Peyer's patch (tissue), 4 donors: ENCODE results near the gene CCDC88C. TPM values are rescaled to one million over a fixed set of nuclear protein-coding genes. Genes with fewer than 3 reads are reported as not detected.
A peak's percentile ranks its signal among the peaks of the same experiment; 100 is the strongest.

Source experiments
- DNase-seq, 3 donors: peaks; one replicate each; pipeline ENCODE4 v3.0.0-alpha.2; 2017 to 2019
- H3K27ac ChIP-seq, 4 donors: fragments of 200-600 bp; sonication (generic); one replicate each; pipeline ENCODE4 v1.5.1; 2016 to 2019
- H3K27me3 ChIP-seq, 2 donors: fragments of 200-600 bp; sonication (generic); one replicate each; pipeline ENCODE4 v1.5.1; 2019
- H3K36me3 ChIP-seq, 3 donors: fragments of 200-600 bp; sonication (generic); one replicate each; pipeline ENCODE4 v1.5.1; 2016 to 2019
- H3K4me1 ChIP-seq, 4 donors: fragments of 200-600 bp; sonication (generic); one replicate each; pipeline ENCODE4 v1.5.1; 2016 to 2019
- H3K4me3 ChIP-seq, 4 donors: fragments of 200-600 bp; sonication (generic); 1 replicate in 3 of 4; 2 replicates in 1 of 4; pipeline ENCODE4 v1.5.1; 2016 to 2019; ENCODE audit warnings: mild to moderate bottlenecking in 1 of 4
- H3K9me3 ChIP-seq, 4 donors: fragments of 200-600 bp; sonication (generic); one replicate each; pipeline ENCODE4 v1.5.1; 2016 to 2019; ENCODE audit warnings: mild to moderate bottlenecking in 1 of 4
- CTCF ChIP-seq, 6 experiments: fragments of 450-650 bp in 4 of 6; fragments of 200-600 bp in 2 of 6; sonication (generic) in 1 of 6; IDR thresholded peaks; one replicate each; pipeline ENCODE4 v1.5.1; 2017 to 2019; ENCODE audit warnings: antibody characterized with exemption in 6 of 6, mild to moderate bottlenecking in 3 of 6, moderate library complexity in 1 of 6
- POLR2A ChIP-seq, 2 donors: fragments of 450-650 bp; IDR thresholded peaks; one replicate each; pipeline ENCODE4 v1.5.1; 2017; ENCODE audit warnings: antibody characterized with exemption in 2 of 2, mild to moderate bottlenecking in 2 of 2, moderate library complexity in 2 of 2
- total RNA-seq, 4 donors: library from RNA; depleted of rRNA; stranded (reverse); fragments of >200 nt; gene quantifications; one replicate each; pipeline ENCODE4 v1.1.0, GENCODE V29; 2016

The CCDC88C gene
- total RNA-seq, 4 donors from 2014 or later: 18.9 to 189 (median 77.2) TPM

- Histone ChIP-seq H3K9me3 (no peaks in the 10 kb centered on the region), H3K4me1 (peaks cover 0 to 63% (median 45%) of the 10 kb centered on the region in 4 donors), H3K27ac (peak overlapping the region; percentile 67 to 84 (median 74)), H3K4me3 (peak overlapping the region in 3 of 4 donors; percentile 46 to 60 (median 48)), H3K27me3 (no peaks in the 10 kb centered on the region), H3K36me3 (no peaks in the 10 kb centered on the region)
- TF ChIP-seq POLR2A (IDR thresholded peaks at IDR 0.05) (no peak), CTCF (IDR thresholded peaks at IDR 0.05) (no peak)
- no peak for DNase-seq
Observed at GRCh38 chr14:91400696-91401095, 16.9 kb downstream of the CCDC88C start.

- Histone ChIP-seq H3K36me3 (no peaks in the 10 kb centered on the region), H3K4me1 (peaks cover 0 to 63% (median 47%) of the 10 kb centered on the region in 4 donors), H3K27ac (peak overlapping the region; percentile 67 to 84 (median 74)), H3K9me3 (no peaks in the 10 kb centered on the region), H3K4me3 (peak overlapping the region; percentile 45 to 60 (median 47)), H3K27me3 (no peaks in the 10 kb centered on the region)
- peak in 1 of 6 experiments; percentile 18 for TF ChIP-seq CTCF (IDR thresholded peaks at IDR 0.05)
- peak in 1 of 2 donors; percentile 13 for TF ChIP-seq POLR2A (IDR thresholded peaks at IDR 0.05)
- peak; percentile 74 to 81 (median 74) for DNase-seq
Observed at GRCh38 chr14:91399868-91400640, 17.6 kb downstream of the CCDC88C start.

GRCh38 chr14:91398707-91399106 lies 18.9 kb downstream of the CCDC88C start:
- H3K4me3 ChIP-seq: no peak overlapping the region
- H3K27me3 ChIP-seq: no peaks in the 10 kb centered on the region
- H3K9me3 ChIP-seq: no peaks in the 10 kb centered on the region
- peaks cover 0 to 61% (median 46%) of the 10 kb centered on the region in 4 donors for H3K4me1 ChIP-seq
- no peak for DNase-seq
- H3K27ac ChIP-seq: peak overlapping the region; percentile 67 to 84 (median 74)
- TF ChIP-seq CTCF (IDR thresholded peaks at IDR 0.05): no peak
- TF ChIP-seq POLR2A (IDR thresholded peaks at IDR 0.05): no peak
- no peaks in the 10 kb centered on the region for H3K36me3 ChIP-seq

- no peak for DNase-seq
- Histone ChIP-seq H3K9me3 (no peaks in the 10 kb centered on the region), H3K27me3 (no peaks in the 10 kb centered on the region), H3K4me1 (peaks cover 0 to 58% (median 46%) of the 10 kb centered on the region in 4 donors), H3K36me3 (no peaks in the 10 kb centered on the region), H3K4me3 (peak overlapping the region in 1 of 4 donors; percentile 18), H3K27ac (peak overlapping the region; percentile 69 to 84 (median 73))
- TF ChIP-seq POLR2A (IDR thresholded peaks at IDR 0.05) (no peak), CTCF (IDR thresholded peaks at IDR 0.05) (no peak)
Observed at GRCh38 chr14:91397965-91398591, 19.5 kb downstream of the CCDC88C start.

DNA sequence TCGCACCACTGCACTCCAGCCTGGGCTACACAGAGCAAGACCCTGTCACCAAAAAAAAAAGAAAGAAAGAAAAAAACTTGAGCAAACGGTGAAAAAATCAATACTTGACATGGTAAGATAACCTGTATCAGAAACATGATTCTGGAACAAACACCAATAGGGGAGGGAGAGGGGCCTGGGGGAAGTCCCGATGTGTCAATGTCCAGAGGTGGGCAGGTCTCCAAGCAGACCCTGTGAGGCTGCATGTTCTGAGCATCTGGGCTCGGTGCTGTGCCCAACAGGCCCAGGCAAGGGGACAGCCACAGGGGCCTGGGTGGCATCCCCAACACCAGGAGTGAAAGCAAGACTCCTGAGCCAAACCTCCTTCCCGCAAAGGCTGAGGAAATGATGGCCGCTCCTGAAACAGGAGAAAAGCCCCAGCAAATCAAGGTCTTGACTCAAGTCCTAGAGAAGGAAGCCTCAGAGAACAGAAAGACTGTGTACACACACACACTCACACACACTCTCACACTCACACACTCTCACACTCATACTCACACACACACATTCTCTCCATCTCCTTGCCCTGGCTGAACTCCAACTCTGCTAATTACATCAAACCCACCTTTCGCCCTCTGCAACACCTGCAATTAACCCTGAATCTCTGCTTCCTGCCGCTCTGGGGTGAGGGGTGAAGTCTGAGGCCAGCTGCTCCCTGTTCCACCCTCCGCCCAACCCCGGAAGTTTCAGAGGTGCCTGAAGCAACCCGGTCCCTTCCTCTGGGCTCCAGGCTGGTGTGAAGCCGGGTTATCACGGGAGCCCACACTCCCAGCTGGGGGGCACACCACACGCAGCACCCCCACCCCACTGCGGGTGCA lies 20.4 kb downstream of the CCDC88C start:
- Histone ChIP-seq H3K27me3 (no peaks in the 10 kb centered on the region), H3K36me3 (no peaks in the 10 kb centered on the region), H3K4me3 (peak overlapping the region in 2 of 4 donors; percentile 18 to 26), H3K4me1 (peaks cover 0 to 52% (median 43%) of the 10 kb centered on the region in 4 donors), H3K27ac (peak overlapping the region; percentile 69 to 84 (median 73)), H3K9me3 (no peaks in the 10 kb centered on the region)
- DNase-seq: peak; percentile 82 to 90 (median 82)
- TF ChIP-seq POLR2A (IDR thresholded peaks at IDR 0.05) (peak in 1 of 2 donors; percentile 28), CTCF (IDR thresholded peaks at IDR 0.05) (no peak)
